Activated T-cell treated with anti-CD3 and anti-CD28 coated beads for 4 hours (primary cell): Measurements from ENCODE around the gene CBX1.
A peak's percentile ranks its signal among the peaks of the same experiment; 100 is the strongest.

Experiments used
- DNase-seq: peaks from one replicate; pipeline ENCODE4 v3.0.0-alpha.2; 2020

CBX1 gene

DNA sequence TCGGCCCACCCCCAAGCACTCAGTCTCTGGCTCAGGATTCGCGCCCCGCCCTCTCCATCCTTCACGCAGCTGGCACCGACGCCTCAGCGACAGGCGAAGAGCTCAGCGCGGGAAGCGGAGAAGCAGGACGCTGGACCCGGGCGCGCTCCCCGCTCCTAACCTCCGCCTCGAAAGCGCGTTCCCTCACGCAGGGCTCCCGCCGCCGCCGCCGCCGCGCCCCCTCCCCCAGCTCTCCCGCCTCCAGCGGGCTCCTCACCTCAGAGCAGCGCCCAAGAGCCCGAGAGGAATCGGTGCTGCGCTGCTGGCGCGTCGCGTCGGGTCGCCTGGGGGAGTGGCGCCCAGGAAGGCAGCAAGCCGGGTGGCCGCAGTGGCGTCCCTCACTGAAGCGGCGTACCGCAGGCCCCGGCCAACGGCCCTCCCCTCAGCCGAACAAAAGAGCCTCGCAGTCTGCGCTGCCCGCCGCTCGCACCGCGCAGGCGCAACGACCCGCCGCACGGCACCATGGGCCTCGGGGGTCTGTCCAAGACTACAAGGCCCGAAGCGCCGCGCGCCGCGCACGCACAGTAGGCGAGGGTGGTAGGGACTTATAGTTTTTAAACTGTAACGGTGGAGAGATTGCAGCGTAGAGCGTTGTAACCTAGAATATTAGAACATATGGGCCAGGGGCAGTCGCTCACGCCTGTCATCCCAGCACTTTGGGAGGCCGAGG, at the start of gene CBX1:
Gene CBX1 (minus strand): TSS at position 467 of the 709 bp plus-strand sequence. CDS start 24,474 bp downstream, outside the sequence.
- DNase-seq = peak; percentile 88

DNA sequence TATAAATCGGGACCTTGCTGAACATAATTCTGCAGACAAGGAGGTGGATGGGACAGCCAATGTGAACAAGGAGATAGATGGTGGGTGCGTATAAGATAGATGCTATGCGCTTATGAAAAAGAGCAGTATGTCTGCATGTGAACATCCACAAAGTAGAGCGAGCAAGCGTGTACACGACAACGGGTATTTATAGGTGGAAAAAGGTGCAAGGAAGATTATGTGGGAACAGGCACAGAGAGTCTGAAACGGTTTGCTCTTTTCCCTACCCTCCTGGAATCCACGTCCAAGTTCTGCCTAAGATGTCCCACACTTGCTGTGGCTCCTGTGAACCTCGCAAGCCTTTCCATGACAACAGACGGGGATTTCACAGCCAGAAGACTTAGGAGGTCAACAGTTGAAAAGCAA, 49.3 kb upstream of the CBX1 start:
- no peak for DNase-seq

DNA sequence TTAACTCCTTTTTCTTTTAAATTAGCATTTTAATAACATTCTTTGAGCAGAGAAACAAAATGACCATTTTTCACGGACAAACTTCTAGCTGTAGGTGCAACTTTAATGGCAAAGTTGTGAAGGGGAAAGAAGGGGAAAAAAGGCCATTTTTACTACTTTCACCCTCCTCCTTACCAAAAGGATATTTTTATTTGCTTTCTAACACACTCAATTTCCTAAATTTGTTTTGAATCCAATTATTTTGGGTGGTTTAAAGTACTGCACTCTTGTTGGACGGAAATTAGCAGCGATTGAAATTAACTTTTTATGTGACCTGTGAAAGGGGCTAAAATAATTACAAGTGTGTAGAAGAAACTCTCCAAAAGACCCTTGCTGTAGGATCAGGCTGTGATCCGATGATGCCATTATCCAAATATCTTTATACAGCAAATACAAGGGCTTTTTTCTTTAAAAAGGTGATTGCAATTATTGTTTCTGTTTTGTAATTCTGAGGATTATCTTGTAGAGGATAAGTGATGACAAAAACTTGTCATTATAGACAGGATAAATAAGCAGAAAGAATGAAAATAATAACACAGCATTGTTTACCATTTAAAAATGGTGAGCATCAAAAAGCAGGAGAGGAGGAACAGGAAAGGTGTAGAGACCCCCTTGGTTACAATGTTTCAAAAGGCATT, 48.6 kb upstream of the CBX1 start:
- DNase-seq = no peak

DNA sequence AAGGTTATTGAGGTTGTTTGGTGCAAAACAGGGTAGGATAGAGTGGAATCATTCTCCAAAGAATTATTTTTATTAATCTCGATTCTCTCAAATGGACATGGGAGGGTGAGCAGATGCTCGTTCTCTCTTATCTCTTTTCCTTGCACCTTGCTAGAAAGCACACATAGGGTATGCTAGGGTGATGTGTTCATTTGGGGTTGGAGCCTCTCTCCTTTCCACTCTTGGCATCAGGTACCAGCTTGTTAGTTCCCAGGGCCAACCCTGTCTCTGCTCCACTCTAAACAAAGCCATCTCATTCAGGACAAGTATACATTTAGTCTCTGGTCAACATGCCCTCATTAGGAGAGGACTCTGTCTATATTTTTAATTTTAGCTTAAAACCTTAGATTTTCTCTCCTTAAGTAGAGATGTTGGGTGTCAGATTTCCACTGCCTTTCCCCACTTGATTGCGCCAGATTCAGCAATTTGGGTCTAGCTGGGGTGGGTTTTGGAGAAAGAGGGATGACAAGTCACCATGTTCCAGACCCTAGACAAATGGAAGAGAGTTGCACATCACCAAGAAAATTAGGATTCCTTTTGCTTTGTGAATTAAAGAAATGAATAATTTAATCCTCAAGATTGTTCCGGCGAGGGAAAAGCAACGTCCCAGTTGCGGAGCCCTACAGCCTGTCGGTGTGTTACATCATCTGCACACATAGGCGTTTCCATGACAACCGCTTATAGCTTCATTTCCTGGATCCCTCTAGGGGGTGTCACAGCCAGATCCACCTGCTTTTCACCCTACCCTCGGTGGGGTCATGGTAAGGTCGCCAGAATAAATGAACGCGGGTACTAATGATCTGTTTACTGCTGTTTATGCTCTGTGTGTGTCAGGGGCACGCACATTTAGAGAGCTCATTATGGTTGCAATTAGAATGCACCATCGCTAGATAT, 47.8 kb upstream of the CBX1 start:
- no peak for DNase-seq

DNA sequence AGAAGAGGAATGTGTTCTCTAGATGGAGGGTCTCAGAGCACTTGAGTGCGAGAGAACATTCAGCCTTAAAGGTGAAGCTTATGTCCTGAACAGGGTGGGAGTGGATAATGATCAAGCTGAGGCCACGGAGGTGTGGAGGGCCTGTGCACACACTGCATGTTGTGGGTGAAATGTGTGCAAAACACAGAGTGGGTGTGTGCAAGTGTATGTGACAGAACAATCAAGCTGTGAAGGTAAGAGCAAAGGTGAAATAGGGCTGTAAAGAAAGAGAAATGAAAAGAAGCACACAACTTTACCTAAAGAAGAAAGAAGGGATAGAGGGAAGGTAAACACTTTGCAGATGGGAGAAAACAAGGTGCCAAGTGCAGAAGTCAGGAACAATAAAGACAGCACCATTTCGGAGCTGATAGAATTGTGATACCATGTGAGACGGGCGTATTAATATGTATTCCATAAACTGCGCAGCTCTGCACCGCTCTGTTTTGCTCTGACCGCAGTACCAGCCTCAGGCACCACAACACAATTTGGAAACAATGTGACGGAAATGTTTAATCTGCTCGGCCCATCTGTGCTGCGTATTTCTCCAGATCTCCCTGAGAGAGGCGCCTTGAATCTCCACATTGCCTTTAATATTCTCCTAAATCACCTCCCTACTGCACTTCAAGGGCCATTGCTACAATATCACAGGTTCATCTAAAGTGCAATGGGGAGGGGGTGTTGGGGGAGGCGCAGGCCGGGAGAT, 46.9 kb upstream of the CBX1 start:
- DNase-seq = no peak

DNA sequence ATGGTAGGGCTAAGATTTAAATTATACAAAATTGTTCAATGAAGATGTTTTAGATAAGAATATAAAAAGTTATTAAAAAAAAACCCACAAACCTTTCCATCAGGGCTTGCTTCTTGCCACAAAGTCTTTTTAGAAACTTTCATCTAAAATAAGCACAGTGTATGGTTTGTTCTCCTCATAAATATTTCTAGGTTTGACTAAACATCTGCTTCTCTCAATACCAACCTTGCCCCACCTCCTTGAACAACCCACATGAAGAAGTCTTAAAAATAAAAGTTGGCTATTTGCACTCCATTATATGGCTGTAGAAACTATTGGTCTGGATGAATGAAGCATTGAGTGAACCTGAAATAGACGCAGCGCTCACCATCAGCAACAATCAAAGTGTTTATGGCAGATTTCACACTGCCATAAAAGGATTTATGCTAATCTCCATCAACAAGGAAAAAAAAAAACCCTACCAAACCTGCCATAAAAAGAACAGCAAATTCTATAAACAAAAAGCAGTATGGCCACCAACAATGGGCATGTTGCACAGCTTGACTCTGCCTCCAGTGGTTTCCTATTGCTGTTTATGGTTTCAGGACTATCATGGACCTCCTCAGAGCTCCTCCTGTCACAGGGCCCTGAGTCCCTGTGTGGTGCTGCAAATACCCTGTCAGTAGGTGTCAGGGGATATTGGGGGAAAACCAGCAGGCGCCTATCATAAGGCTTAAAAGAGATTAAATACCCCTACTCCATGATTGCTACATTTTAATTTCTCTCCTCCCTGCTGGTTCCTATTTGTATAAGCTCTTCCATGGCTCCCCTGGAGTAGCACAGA, 43.9 kb upstream of the CBX1 start:
- DNase-seq = no peak

DNA sequence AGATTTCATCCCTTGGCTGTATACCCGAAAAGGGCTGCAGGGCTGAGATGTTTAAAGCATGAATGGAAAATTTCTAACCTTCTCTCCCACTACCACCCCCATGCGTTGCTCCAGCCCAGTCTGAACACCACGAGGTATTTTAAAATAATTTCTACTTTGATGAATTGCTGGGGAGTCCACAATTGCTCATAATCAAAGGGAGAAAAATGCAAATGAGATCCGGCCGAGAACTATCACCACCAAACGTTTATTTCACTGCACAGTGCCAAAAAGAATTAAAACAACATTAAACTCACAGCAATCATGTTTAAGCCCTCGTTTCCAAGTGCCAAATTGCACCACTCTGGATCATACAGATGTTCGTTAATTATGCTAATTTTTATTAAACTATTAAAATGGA, 43.0 kb upstream of the CBX1 start:
- no peak for DNase-seq

DNA sequence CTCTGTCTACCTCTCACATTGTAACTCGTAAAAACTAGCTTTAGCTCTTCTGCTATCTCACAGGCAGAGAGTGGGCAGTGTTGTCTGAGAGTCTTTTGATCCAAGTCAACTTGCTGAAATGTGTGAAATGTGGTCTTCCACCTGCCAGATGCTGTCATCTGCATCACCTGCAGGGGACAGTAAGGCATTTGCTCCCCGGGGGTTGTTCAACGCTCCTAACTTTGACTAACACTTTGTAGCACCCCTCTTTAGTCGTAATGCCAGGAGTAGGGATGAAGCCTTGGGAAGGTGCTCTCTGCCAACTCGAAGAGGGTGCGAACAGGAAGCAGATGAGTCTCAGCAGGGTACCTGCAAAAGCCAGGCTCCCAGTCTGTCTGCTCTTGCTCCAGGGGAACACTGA, 42.4 kb upstream of the CBX1 start:
- no peak for DNase-seq

DNA sequence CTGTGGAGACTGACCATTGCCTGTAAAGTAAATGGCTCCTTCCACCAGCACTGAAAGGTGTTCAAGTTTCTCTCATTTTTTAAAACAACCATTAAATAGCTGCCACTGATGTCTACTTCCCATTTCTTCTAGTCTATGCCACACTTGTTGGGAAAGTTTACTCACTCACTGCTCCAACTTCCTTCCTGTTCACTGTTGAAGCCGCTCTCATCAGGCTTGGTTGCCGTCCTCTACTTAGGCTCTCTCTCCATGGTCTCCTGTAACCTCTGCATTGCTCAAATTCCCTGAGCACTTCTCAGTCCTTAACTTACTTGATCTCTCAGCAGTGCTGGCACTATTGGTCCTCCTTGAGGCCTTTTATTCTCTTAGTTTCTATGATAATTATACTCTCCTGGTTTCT, 38.7 kb upstream of the CBX1 start:
- no peak for DNase-seq

DNA sequence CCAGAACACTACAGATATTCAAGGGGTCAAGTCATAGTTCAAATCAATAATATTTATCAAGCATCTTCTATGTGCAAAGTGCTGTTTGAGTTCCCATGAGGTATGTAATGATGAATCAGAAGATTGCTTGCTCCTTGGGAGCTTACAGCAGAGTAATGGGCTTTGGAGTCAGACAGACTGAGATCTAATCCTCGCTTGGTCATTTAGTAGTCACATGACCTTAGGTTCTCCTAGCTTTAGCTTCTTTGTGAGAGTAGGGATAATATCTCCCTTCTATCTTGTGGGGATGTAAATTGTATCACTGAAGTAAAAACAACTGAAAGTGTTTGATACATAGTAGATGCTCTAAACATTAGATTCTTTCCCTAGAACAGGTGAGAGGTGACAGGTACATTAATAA, 36.4 kb upstream of the CBX1 start:
- DNase-seq = no peak

DNA sequence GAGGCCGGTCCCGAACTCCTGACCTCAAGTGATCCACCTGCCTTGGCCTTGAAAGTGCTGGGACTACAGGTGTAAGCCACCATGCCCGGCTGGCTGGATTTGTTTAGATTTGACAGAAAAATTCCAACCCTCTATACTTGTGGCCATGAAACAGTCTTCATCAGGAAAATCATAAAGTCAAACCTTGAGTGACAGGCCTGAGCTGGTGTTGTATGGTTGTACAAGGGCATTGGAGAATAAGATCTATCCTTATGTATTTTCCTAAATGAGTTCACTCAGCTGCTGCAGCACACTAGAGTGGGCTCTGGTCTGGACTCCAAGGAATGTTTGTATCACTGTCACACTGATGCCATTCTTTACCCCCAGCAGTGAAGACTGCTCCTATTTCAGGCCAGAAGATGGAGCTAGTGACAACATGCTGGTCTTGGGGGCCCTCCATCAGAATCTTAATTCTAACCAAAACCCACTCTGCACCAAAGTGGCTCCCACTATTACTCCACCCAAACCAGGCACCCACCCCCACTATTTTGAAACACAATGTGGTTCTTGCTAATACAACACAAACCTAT, 33.7 kb upstream of the CBX1 start:
- no peak for DNase-seq

DNA sequence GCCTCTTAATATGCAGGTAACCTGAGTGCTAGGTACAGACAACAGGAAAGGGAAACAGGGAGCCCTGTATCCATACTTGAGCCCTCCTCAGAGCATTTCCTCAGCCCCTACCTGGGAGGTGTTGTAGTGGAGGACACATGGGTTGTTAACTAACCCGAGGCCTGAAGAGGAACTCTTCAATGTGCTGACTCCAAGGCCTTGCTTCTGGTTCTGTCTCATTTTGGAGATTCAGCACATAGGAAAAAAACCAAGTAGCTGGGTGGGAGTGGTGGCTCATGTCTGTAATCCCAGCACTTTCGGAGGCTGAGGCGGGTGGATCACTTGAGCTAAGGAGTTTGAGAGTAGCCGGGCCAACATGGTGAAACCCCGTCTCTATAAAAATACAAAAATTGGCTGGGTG, 31.1 kb upstream of the CBX1 start:
- no peak for DNase-seq

DNA sequence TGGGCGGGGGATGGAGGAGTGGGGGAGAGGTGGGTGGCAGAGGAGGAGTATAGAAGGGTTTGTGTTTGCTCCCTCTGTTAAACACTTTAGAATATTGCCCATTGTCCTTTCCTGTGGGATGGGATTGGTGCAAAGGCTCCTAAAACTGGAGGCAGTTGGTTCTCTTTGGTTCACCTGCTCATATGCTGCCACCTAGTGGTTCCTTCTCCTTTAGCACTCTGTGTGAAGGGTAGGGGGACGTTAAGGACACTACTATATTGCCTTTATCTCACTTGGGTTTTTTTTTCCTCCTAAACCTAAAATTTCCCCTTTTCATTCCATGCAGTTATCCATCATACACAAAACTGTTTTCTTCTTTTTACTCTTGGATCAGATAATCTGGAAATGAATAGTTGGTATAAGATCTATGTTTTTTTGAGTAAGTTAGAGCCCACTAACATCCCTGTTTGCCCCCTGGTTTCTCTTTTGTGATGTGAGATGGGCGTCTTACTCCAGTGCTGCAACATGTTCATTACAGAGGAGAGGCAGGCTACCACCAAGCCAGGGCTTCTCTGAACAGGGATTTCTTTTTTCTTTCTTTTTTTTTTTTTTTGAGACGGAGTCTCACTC, 30.0 kb upstream of the CBX1 start:
- peak; percentile 57 for DNase-seq

DNA sequence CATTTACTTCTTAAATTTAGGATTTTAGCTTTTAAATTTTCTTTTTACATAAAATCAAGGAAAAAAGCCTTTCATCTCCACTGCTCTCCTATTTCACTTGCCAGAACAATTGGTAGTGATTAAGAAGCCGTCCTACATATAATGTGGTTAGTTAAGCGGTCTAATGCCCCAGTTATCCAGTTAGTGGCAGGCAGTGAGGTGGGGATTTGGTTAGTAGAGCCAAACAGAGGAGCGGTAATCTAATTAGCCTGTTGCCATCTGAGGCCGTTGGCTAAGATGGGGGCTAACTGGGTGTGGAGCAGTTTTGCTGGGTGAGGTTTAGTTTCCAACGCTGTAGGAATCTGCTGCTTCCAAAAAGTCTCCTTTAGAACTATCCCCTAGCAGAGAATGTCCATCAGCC, 28.7 kb upstream of the CBX1 start:
- DNase-seq = no peak

DNA sequence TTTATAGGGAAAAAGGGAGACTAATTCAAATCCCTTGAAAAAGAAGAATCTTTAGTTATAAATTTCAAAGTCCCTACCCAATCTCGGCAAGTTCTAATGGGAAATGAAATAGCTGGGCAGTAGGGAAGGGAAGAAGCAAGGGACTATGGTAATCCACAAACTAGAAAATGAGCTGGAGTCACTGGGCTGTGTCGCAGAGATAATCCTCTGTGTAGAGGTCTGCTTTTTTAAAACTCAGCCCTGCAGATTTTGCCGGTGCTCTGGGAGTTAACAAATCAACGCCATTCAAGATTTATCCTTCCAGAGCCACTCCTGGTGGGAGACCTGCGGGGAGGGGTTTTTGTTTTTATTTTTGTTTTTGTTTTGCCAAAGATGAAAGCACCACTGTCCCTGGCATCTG, 27.1 kb upstream of the CBX1 start:
- no peak for DNase-seq

DNA sequence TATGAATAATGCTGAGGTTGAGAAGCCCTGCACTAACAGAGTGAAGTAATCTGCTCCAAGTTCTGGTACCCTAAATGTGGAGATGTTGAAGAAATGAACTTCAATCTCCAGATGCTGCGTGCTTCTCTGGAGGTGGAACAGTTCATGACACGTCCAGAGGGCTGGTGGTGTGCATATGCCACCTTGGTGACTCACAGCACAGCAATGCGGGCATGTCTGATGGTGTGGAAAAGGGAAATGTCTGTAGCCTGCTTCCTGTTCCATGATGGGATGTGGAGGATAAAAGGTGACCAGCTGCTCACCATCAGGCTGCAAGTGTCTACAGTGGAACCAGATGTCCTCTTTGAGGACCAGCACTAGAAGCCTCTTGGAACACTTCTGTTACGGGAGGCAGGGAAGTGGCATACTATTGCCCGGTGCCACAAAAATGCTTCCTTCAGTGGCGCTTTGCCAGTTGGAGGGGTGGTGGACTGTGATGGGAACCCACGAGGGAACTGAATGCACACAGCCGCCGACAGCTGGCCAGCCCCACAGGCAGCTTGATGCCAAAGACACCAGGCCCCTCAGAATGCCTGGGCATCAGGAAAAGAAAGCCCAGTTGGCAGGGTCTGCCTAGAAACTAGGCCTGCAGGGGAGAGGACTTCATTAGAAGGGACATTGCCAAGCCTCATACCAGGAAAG, 26.2 kb upstream of the CBX1 start:
- no peak for DNase-seq

DNA sequence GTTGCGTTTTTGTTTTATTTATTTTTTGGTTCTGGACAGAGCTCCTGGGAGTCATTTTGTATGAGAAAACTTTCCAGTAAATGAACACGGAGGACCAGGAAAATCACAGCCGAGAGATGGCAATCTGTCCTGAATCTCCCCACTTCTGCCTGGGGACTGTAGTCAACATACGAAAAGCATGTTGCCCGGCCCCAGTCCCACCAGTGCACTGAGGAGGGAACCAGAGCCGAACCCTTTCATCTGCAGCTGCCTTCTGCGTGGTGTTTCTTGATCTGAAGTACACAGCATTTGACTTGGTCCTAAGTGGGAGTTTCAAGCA, 25.2 kb upstream of the CBX1 start:
- no peak for DNase-seq

DNA sequence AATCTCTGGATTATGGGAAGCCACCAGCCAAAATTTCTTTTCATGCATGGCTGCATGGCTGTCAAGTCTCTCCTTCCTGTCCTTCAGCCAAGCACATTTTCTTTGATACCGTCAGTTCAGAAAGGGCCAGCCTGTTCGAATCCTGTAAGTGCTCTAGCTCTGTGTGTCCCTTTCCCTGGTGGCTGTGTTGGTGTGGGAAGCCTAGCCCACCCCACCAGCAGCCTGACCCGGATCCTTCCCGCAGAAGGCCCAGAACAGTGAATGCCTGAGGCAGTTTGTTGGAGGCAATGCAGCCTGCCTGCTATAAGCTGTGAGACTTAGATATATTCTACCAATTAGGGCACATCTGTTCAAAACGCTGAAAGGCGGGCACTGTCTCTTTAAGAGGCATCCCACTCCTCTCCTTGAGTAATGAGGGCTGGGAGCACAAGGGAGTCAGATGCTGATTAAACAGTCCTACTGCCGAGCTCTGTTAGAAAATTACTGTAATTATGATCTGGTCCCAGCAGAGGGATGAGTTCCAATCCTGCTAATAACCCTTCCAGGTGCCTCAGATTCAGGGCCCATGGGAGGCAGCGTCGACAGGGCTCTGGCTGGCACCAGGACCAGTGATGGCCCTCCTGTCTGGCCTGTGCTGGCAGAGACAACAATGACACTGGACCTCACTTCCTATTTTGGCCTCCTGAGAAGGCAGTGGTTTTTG, 24.7 kb upstream of the CBX1 start:
- DNase-seq = no peak

DNA sequence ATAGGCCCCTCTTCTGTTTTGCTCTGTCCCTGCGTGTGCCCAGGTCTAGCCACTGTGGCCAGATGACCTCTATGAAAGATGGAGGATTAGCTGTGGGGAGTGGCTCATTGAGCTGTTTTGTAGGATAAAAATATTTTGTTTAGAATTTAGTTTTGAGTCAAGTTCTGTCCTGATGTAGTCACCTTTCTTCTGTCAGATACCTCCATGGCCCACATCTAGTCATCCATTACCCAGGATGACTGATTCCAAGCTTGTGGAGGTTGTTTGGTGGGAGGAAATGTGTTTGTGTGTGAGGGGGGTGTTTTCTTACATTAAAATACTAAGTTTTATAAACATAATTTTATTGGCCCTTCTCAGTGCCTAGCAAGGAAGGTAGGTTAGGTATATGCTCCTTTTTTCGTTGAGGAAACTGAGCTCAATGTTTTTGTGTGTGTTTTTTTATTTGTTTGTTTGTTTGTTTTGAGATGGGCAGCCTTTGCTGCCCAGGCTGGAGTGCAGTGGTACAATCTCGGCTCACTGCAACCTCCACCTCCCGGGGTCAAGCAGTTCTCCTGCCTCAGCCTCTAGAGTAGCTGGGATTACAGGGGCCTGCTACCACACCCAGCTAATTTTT, 22.6 kb upstream of the CBX1 start:
- no peak for DNase-seq

DNA sequence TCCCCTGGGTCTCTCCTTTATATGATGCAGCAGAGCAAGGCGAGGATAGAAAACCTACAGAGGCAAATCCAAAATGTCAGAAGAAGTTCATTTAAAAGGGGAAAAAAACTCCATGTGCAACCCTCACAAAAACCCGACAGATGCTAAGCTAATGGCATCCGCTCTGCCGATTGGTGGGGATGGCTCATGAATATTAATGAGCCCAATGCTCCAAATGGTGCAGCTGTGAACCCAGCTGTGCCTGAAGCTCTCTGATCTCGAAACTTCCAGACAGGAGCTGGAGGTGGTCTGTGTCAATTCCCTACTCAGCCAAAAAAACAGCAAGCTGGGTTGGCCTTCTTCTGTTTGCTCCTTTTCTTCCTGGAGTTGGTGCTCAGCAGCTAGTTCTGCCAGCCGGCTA, 21.8 kb upstream of the CBX1 start:
- no peak for DNase-seq
